Fibroblast of pulmonary artery (primary cell): ENCODE data around the gene ZNF485.

Experiments used
- DNase-seq: peaks from one replicate; pipeline ENCODE4 v3.0.0-alpha.2; 2010; ENCODE audit warnings: low read depth
- H3K4me3 ChIP-seq: replicated peaks from 2 replicates; pipeline ENCODE4 v1.5.1; 2011; ENCODE audit warnings: low read depth, mild to moderate bottlenecking, control low read depth, low read length, moderate library complexity
- TF ChIP-seq, protein P1 (sequence below): IDR thresholded peaks from 2 replicates; pipeline ENCODE4 v1.5.1; 2011; ENCODE audit warnings: mild to moderate bottlenecking, control low read depth, low read length, inconsistent platforms; ENCODE audit errors: missing control alignments

Gene ZNF485

DNA sequence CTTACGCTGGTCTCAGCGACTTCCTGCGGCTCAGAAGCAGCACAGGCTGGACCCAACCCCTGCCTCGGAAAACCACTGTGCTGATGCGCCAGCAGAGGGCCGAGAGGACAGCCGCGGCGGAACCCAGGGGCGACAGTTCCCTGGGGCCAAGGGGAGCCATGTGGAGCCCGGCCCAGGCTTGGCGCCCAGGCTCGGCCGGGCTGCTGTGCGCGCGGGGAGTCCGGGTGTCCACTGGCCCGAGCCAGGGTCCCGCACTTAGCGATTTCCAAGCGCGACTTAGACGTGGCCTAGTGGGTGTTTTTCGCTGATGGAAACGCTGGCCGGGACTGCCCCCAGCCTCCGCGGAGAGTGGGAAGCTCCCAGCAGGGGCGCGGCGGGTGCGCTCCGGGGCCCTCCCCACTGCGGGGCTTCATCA, 61.1 kb downstream of the ZNF485 start:
- H3K4me3 ChIP-seq, result peak overlapping the region; percentile 25
- DNase-seq, result peak; percentile 29
- TF ChIP-seq, protein P1, sequence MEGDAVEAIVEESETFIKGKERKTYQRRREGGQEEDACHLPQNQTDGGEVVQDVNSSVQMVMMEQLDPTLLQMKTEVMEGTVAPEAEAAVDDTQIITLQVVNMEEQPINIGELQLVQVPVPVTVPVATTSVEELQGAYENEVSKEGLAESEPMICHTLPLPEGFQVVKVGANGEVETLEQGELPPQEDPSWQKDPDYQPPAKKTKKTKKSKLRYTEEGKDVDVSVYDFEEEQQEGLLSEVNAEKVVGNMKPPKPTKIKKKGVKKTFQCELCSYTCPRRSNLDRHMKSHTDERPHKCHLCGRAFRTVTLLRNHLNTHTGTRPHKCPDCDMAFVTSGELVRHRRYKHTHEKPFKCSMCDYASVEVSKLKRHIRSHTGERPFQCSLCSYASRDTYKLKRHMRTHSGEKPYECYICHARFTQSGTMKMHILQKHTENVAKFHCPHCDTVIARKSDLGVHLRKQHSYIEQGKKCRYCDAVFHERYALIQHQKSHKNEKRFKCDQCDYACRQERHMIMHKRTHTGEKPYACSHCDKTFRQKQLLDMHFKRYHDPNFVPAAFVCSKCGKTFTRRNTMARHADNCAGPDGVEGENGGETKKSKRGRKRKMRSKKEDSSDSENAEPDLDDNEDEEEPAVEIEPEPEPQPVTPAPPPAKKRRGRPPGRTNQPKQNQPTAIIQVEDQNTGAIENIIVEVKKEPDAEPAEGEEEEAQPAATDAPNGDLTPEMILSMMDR, result peak; percentile 39
